ENCODE measurements around the gene KIRREL1.

The KIRREL1 gene

GRCh38 chr1:158025576-158026230, 32.3 kb downstream of the KIRREL1 start:
- H3K14ac ChIP-seq (ENCODE audit: low read length in 2 of 2), result peak overlapping the region in 1 of 2 experiments; percentile 26
- no peak overlapping the region for H3K4me2 ChIP-seq (ENCODE audit: low read length, poor library complexity, severe bottlenecking)
- no peaks in the 10 kb centered on the region for H3K9me3 ChIP-seq (ENCODE audit: control insufficient read depth, low read length)
- H3K4me3 ChIP-seq (ENCODE audit: insufficient read depth in 1 of 2, low read depth in 1 of 2, low read length in 2 of 2), result peak overlapping the region in 1 of 2 experiments; percentile 27
- no peak overlapping the region for H3K23ac ChIP-seq (ENCODE audit: low read length in 2 of 2)
- DNase-seq, result no peak
- H3K9ac ChIP-seq (ENCODE audit: low read length), result peak overlapping the region; percentile 53
- WGBS, result 53% methylated on average over 5 of the region's 6 CpGs
- peak overlapping the region; percentile 46 to 64 for H3K18ac ChIP-seq (ENCODE audit: low read depth in 1 of 2, low read length in 2 of 2)
- H3K79me1 ChIP-seq (replicated peaks; ENCODE audit: low read length, poor library complexity, severe bottlenecking), result no peaks in the 10 kb centered on the region
- no peak overlapping the region for H2AFZ ChIP-seq (ENCODE audit: low read depth, low read length)
- peak overlapping the region; percentile 21 to 72 for H2BK12ac ChIP-seq (ENCODE audit: low read length in 2 of 2)
- peak overlapping the region; percentile 81 for H4K8ac ChIP-seq (ENCODE audit: low read length)
- H4K91ac ChIP-seq (ENCODE audit: low read length), result peak overlapping the region; percentile 74
- H2AK5ac ChIP-seq (ENCODE audit: low read length, severe bottlenecking), result peak overlapping the region; percentile 52
- peak overlapping the region; percentile 12 for H2BK15ac ChIP-seq (ENCODE audit: low read depth, poor library complexity, severe bottlenecking)
- H3K36me3 ChIP-seq (ENCODE audit: control insufficient read depth in 1 of 2, insufficient read depth in 2 of 2, low read depth in 1 of 2, low read length in 2 of 2), result peaks cover 26 to 32% of the 10 kb centered on the region in 2 experiments
- peak overlapping the region; percentile 15 to 35 for H3K4ac ChIP-seq (ENCODE audit: low read depth in 1 of 2, low read length in 2 of 2)
- H3K27ac ChIP-seq (ENCODE audit: low read length, poor library complexity, severe bottlenecking), result peak overlapping the region; percentile 89
- H3K4me1 ChIP-seq (ENCODE audit: control insufficient read depth, insufficient read depth, low read depth, low read length), result peaks cover 43% of the 10 kb centered on the region
- peak overlapping the region; percentile 64 for H2BK120ac ChIP-seq (ENCODE audit: low read depth, low read length)
- H3K27me3 ChIP-seq (ENCODE audit: control insufficient read depth in 1 of 2, insufficient read depth in 1 of 2, low read length in 2 of 2), result no peaks in the 10 kb centered on the region
- peak overlapping the region; percentile 58 for H2BK5ac ChIP-seq (ENCODE audit: low read depth, low read length, poor library complexity, severe bottlenecking)

GRCh38 chr1:158026651-158027050, 33.2 kb downstream of the KIRREL1 start:
- H3K4me1 ChIP-seq (ENCODE audit: control insufficient read depth, insufficient read depth, low read depth, low read length), result peaks cover 47% of the 10 kb centered on the region
- no peak overlapping the region for H3K4me2 ChIP-seq (ENCODE audit: low read length, poor library complexity, severe bottlenecking)
- H3K23ac ChIP-seq (ENCODE audit: low read length in 2 of 2), result no peak overlapping the region
- no peak overlapping the region for H3K4ac ChIP-seq (ENCODE audit: low read depth in 1 of 2, low read length in 2 of 2)
- DNase-seq, result no peak
- no peak overlapping the region for H2BK12ac ChIP-seq (ENCODE audit: low read length in 2 of 2)
- no peak overlapping the region for H3K4me3 ChIP-seq (ENCODE audit: insufficient read depth in 1 of 2, low read depth in 1 of 2, low read length in 2 of 2)
- no peaks in the 10 kb centered on the region for H3K9me3 ChIP-seq (ENCODE audit: control insufficient read depth, low read length)
- H2BK15ac ChIP-seq (ENCODE audit: low read depth, poor library complexity, severe bottlenecking), result no peak overlapping the region
- H3K79me1 ChIP-seq (replicated peaks; ENCODE audit: low read length, poor library complexity, severe bottlenecking), result no peaks in the 10 kb centered on the region
- peaks cover 35 to 40% of the 10 kb centered on the region in 2 experiments for H3K36me3 ChIP-seq (ENCODE audit: control insufficient read depth in 1 of 2, insufficient read depth in 2 of 2, low read depth in 1 of 2, low read length in 2 of 2)
- peak overlapping the region; percentile 26 for H2AK5ac ChIP-seq (ENCODE audit: low read length, severe bottlenecking)
- no peak overlapping the region for H4K8ac ChIP-seq (ENCODE audit: low read length)
- no peak overlapping the region for H2BK120ac ChIP-seq (ENCODE audit: low read depth, low read length)
- peak overlapping the region; percentile 89 for H3K27ac ChIP-seq (ENCODE audit: low read length, poor library complexity, severe bottlenecking)
- no peak overlapping the region for H3K9ac ChIP-seq (ENCODE audit: low read length)
- no peaks in the 10 kb centered on the region for H3K27me3 ChIP-seq (ENCODE audit: control insufficient read depth in 1 of 2, insufficient read depth in 1 of 2, low read length in 2 of 2)
- H3K18ac ChIP-seq (ENCODE audit: low read depth in 1 of 2, low read length in 2 of 2), result no peak overlapping the region
- H3K14ac ChIP-seq (ENCODE audit: low read length in 2 of 2), result no peak overlapping the region
- H2AFZ ChIP-seq (ENCODE audit: low read depth, low read length), result no peak overlapping the region
- H2BK5ac ChIP-seq (ENCODE audit: low read depth, low read length, poor library complexity, severe bottlenecking), result no peak overlapping the region
- 95% methylated on average over 1 of the region's 1 CpG for WGBS
- H4K91ac ChIP-seq (ENCODE audit: low read length), result no peak overlapping the region

- Histone ChIP-seq H3K14ac (ENCODE audit: low read length in 2 of 2) (no peak overlapping the region), H3K4me3 (ENCODE audit: insufficient read depth in 1 of 2, low read depth in 1 of 2, low read length in 2 of 2) (no peak overlapping the region), H3K4me1 (ENCODE audit: control insufficient read depth, insufficient read depth, low read depth, low read length) (peaks cover 49% of the 10 kb centered on the region), H3K79me1 (replicated peaks; ENCODE audit: low read length, poor library complexity, severe bottlenecking) (no peaks in the 10 kb centered on the region), H3K36me3 (ENCODE audit: control insufficient read depth in 1 of 2, insufficient read depth in 2 of 2, low read depth in 1 of 2, low read length in 2 of 2) (peaks cover 42 to 48% of the 10 kb centered on the region in 2 experiments), H3K23ac (ENCODE audit: low read length in 2 of 2) (no peak overlapping the region), H2AFZ (ENCODE audit: low read depth, low read length) (no peak overlapping the region), H4K8ac (ENCODE audit: low read length) (peak overlapping the region; percentile 14), H3K9me3 (ENCODE audit: control insufficient read depth, low read length) (no peaks in the 10 kb centered on the region), H2AK5ac (ENCODE audit: low read length, severe bottlenecking) (peak overlapping the region; percentile 53), H2BK12ac (ENCODE audit: low read length in 2 of 2) (no peak overlapping the region), H2BK15ac (ENCODE audit: low read depth, poor library complexity, severe bottlenecking) (no peak overlapping the region), H2BK5ac (ENCODE audit: low read depth, low read length, poor library complexity, severe bottlenecking) (no peak overlapping the region), H3K4me2 (ENCODE audit: low read length, poor library complexity, severe bottlenecking) (no peak overlapping the region), H3K9ac (ENCODE audit: low read length) (no peak overlapping the region), H3K27ac (ENCODE audit: low read length, poor library complexity, severe bottlenecking) (peak overlapping the region; percentile 89), H2BK120ac (ENCODE audit: low read depth, low read length) (no peak overlapping the region), H3K18ac (ENCODE audit: low read depth in 1 of 2, low read length in 2 of 2) (no peak overlapping the region), H4K91ac (ENCODE audit: low read length) (no peak overlapping the region), H3K27me3 (ENCODE audit: control insufficient read depth in 1 of 2, insufficient read depth in 1 of 2, low read length in 2 of 2) (no peaks in the 10 kb centered on the region), H3K4ac (ENCODE audit: low read depth in 1 of 2, low read length in 2 of 2) (no peak overlapping the region)
- 100% methylated on average over 2 of the region's 2 CpGs for WGBS
- no peak for DNase-seq
Measured at GRCh38 chr1:158027508-158027907, 34.1 kb downstream of the KIRREL1 start.

- H3K4me1 ChIP-seq (ENCODE audit: control insufficient read depth, insufficient read depth, low read depth, low read length), result peaks cover 41% of the 10 kb centered on the region
- H3K23ac ChIP-seq (ENCODE audit: low read length in 2 of 2), result no peak overlapping the region
- no peaks in the 10 kb centered on the region for H3K9me3 ChIP-seq (ENCODE audit: control insufficient read depth, low read length)
- no peak overlapping the region for H3K4ac ChIP-seq (ENCODE audit: low read depth in 1 of 2, low read length in 2 of 2)
- no peak overlapping the region for H2BK5ac ChIP-seq (ENCODE audit: low read depth, low read length, poor library complexity, severe bottlenecking)
- H3K4me3 ChIP-seq (ENCODE audit: insufficient read depth in 1 of 2, low read depth in 1 of 2, low read length in 2 of 2), result no peak overlapping the region
- peak overlapping the region; percentile 4 for H3K9ac ChIP-seq (ENCODE audit: low read length)
- no peak overlapping the region for H3K4me2 ChIP-seq (ENCODE audit: low read length, poor library complexity, severe bottlenecking)
- DNase-seq, result no peak
- 45% methylated on average over 4 of the region's 4 CpGs for WGBS
- no peaks in the 10 kb centered on the region for H3K27me3 ChIP-seq (ENCODE audit: control insufficient read depth in 1 of 2, insufficient read depth in 1 of 2, low read length in 2 of 2)
- H2AFZ ChIP-seq (ENCODE audit: low read depth, low read length), result no peak overlapping the region
- no peak overlapping the region for H2BK15ac ChIP-seq (ENCODE audit: low read depth, poor library complexity, severe bottlenecking)
- H3K79me1 ChIP-seq (replicated peaks; ENCODE audit: low read length, poor library complexity, severe bottlenecking), result no peaks in the 10 kb centered on the region
- H3K18ac ChIP-seq (ENCODE audit: low read depth in 1 of 2, low read length in 2 of 2), result no peak overlapping the region
- no peak overlapping the region for H4K8ac ChIP-seq (ENCODE audit: low read length)
- no peak overlapping the region for H4K91ac ChIP-seq (ENCODE audit: low read length)
- H2AK5ac ChIP-seq (ENCODE audit: low read length, severe bottlenecking), result no peak overlapping the region
- H3K36me3 ChIP-seq (ENCODE audit: control insufficient read depth in 1 of 2, insufficient read depth in 2 of 2, low read depth in 1 of 2, low read length in 2 of 2), result peaks cover 45 to 56% of the 10 kb centered on the region in 2 experiments
- H3K27ac ChIP-seq (ENCODE audit: low read length, poor library complexity, severe bottlenecking), result peak overlapping the region; percentile 78
- no peak overlapping the region for H2BK120ac ChIP-seq (ENCODE audit: low read depth, low read length)
- no peak overlapping the region for H3K14ac ChIP-seq (ENCODE audit: low read length in 2 of 2)
- no peak overlapping the region for H2BK12ac ChIP-seq (ENCODE audit: low read length in 2 of 2)
Measured at GRCh38 chr1:158028969-158029368, 35.5 kb downstream of the KIRREL1 start.

Measured in mesenchymal stem cell (in vitro differentiated cells and primary cell).